ENCODE data around the gene COQ6. TPM values are rescaled to one million over a fixed set of nuclear protein-coding genes. Genes with fewer than 3 reads are reported as not detected.
"Not testable (repeated sequence)": the region's sequence is repeated elsewhere in the genome, so short reads cannot be mapped to it uniquely, and the experiment has no call there.

Gene COQ6
- total RNA-seq, 1 donor from 2014 or later, result 20.5 TPM

DNA sequence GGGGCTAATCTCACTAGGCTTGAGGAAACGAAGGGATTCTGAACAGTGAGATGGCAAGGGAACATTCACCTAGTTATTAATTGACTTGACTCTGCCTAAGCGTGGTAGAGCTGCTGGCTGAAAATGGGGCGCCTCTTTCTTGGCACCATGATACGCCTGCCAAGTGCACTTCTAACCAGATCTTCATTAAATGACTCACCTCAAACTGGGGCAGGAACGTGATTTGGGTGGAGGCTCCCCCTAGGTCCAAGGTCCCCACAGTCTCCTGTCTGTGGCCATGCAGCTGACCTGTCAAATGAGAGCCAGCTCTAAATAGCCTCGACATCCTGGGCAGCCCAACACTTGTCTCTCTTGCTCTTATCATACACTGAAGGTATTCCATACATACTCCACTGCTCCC lies 26.0 kb downstream of the COQ6 start:
- DNase-seq (ENCODE audit: extremely low read depth, low read depth, low spot score), result no peak

DNA sequence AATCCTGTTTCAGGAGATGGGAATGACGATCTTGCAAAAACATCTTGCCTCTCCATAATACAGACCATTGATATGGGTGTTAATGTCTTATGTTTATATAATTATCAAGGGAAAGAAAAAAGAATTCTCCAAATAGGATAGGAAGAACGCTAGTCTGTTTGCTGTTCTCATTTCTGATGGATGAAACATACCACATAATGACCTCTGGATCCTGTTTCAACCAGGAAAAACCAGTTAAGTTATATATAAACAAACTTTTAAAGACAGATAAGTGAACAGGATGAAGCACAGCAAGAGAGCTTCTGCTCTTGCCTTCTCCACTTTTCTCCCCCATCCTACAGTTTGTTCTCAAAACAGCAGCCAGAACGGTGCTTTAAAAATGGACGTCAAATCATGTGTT lies 27.8 kb downstream of the COQ6 start:
- DNase-seq (ENCODE audit: extremely low read depth, low read depth, low spot score), result no peak

DNA sequence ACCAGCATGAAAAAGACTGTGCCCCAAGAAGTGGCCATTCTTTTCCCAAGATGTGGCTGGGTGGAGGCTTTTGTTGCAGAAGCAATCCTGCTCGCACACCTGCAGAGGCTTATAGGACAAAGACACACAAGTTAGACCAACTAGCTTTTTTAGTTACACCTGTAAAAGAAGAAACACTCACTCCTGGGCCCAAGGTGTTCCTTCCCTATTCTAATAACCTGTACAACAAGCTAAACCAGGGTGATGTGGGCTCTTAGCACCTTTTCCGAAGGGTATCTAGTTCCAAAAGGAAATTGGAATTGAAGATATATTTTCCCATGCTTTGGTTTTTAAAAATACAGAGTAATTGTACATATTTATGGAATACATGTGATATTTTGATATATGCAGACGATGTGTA lies 38.0 kb downstream of the COQ6 start:
- no peak for DNase-seq (ENCODE audit: extremely low read depth, low read depth, low spot score)

DNA sequence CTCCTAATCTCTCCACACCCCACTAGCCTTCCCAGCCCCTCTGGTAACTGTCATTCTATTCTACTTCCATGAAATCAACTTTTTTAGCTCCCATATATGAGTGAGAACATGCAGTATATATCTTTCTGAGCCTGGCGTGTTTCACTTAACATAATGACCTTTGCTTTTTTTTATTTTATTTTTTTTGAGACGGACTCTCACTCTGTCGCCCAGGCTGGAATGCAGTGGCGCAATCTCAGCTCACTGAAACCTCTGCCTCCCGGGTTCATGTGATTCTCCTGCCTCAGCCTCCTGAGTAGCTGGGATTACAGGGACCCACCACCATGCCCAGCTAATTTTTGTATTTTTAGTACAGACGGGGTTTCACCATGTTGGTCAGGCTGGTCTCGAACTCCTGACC lies 38.6 kb downstream of the COQ6 start:
- not testable (repeated sequence) for DNase-seq (ENCODE audit: extremely low read depth, low read depth, low spot score)

DNA sequence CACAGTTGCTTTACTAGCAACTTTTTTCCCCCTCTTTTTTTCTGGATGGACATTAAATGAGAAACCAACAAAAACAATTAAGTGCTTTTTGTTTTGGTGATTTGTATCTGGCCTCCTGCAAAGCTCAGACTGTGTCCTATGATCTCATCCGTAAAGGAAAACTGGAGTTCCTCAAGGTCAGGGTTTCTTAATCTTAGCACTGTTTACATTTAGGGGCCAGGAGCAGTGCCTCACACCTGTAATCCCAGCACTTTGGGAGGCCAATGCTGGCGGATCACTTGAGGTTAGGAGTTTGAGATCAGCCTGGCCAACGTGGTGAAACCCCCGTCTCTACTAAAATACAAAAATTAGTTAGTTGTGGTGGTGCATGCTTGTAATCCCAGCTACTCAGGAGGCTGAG lies 41.0 kb downstream of the COQ6 start:
- no peak for DNase-seq (ENCODE audit: extremely low read depth, low read depth, low spot score)

DNA sequence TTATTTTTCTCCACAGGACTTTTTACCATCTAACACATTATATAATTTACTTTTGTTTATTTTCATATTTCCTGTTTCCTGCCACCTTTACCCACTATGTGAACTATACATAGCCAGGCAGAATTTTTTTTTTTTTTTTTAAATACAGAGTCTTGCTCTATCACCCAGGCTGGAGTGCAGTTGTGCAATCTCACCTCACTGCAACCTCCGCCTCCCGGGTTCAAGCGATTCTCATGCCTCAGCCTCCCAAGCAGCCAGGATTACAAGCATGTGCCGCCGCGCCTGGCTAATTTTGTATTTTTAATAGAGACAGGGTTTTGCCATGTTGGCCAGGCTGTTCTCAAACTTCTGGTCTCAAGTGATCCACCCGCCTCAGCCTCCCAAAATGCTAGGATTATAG lies 44.8 kb downstream of the COQ6 start:
- DNase-seq (ENCODE audit: extremely low read depth, low read depth, low spot score), result not testable (repeated sequence)

DNA sequence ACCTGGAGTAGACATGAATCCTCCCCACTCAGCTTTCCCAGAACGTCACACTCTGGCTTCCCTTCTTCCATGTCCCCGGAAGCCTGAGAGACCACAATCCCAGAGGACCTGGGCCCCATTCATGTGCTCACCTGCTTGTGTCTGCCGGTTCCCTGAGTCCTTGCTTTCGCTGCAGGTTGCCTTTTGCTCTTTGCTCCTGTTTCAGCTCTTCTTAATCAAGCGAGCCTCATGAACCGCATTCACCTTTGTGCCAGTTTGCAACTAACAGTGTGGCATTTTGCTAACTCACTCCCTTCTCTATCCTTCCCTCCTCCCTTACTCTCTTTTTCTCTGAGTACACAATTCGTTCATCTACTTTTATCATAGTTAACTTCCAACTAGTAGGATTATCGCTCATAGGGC lies 45.9 kb downstream of the COQ6 start:
- DNase-seq (ENCODE audit: extremely low read depth, low read depth, low spot score), result no peak

DNA sequence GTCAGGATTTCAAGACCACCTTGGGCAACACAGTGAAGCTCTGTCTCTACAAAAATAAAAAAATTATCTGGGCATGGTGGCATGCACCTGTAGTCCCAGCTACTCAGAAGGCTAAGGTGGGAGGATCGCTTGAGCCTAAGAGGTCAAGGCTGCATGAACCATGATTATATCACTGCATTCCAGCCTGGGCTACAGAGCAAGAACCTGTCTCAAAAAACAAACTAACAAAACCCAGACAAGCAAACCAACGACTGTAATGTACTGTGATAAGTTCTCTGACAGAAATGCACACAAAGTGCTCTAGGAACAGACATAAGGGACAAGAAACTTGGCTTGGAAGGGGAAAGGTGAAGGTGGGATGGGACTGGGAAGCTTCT lies 46.6 kb downstream of the COQ6 start:
- no peak for DNase-seq (ENCODE audit: extremely low read depth, low read depth, low spot score)

DNA sequence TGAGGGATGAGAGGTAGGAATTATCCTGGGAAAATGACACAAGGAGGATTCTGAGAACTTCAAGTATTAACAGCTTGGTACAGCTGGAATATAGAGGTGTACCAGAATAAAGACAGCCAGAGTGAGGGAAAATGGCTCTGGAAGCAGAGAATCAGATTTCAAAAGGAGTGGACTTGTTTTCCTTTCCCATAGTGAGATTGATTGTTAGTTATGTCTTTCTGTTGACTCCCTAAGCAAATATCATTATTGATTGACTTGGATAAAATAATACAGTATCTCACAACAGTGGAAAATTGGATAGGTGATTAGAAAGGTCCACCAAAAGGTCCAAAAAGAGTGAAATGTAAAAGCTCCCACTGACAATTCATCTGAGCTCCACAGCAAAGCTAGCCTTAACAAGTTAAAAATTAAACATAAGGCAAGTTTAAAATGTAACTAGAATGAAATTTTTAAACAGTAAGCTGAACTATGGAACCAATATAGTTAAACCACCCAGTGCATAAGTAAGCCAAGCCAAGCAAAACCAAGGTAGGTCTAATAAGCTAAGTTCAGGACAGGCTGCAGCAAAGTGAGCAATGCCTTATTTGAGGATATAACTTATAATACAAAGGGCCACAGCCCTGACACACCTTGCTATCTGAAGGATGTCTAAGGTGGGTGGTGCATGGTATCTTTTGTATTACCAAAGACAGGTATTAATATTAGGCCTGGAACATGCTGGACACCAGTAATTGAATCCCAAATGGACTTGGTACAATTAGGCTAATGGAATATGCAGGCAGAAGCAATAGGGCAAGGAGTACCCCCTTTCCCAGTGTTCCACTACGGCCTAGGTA lies 47.2 kb downstream of the COQ6 start:
- no peak for DNase-seq (ENCODE audit: extremely low read depth, low read depth, low spot score)

DNA sequence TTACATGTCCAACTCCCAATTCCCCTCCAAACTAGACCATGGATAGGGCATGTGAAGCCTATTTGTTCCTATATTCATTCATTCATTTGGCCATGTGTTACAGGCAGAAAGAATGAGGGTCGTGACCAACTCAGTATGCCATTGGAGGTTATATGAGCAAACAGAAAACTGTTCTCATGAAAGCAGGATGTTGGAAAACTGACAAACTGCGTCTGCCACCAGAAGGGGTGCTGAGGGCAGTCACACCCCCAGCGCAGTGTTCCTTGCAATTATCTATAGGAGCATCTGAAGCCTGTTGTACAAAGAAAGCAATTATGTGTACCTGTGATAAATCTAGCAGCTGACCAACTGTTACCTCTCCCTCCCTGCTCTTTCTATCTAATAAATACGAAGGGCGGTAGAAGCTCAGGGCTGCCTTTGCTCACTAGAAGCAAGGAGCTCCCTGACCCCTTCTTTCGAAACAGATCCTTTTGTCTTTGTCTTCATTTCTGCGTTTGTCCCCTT lies 47.9 kb downstream of the COQ6 start:
- DNase-seq (ENCODE audit: extremely low read depth, low read depth, low spot score), result no peak

DNA sequence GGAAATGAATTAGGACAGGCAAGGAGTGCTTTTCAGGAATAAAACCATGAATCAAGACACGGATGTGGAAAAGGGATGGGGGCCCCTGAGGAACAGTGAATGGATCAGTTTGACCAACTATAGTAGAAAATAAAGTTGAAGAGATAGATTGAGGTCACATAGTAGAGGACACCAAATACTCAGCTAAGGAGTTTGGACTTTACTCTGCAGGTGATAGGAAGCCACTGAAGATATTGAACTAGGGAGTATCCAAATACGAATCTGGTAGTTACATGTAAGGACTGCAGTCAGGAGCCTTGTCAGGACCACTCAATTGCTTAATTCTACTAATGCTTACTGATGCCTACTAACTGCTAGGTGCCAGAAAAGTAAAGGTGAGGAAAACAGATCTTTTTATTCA lies 48.6 kb downstream of the COQ6 start:
- no peak for DNase-seq (ENCODE audit: extremely low read depth, low read depth, low spot score)

DNA sequence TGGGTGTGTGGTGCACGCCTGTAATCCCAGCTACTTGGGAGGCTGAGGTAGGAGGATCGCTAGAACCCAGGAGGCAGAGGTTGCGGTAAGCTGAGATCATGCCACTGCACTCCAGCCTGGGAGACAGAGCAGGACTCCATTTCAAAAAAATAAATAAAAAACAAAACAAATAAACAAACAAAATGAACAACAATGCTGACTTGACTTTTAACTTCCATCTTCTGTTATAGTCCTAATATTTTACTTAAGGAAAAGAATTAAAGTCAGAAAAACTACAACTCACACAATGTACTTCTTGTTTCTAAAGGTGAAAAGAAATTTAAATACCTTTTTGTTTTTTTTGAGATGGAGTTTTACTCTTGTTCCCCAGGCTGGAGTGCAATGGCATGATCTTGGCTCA lies 55.6 kb downstream of the COQ6 start:
- not testable (repeated sequence) for DNase-seq (ENCODE audit: extremely low read depth, low read depth, low spot score)

DNA sequence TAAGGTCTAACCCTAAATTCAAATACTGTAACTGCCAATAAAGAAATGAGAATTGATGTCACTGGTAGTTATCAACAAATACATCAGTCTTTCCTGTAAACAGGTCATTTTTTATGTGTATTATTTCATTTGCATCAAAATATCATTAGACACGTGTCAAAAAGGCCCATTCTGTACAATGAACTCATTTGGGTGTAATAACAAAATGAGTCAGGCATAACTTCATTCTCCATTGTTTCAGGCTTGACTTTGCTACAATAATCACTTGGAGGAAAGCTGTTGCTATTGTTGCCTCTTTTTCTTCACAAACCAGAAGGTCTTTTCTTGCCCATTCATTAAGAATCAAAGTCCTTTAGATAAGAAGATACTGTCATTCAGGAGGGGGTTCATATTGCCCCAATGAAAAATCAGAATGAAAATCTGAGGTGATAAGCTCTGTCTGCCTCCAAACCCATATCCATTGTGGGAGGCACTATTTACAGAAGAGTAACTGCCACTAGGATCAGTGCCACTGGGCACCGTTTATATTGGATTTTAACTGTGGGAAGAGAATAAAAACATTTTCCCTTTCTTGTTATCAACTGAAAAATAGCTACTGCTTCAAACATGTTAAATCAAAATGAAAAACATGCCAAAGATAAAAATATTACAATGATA lies 58.9 kb downstream of the COQ6 start:
- DNase-seq (ENCODE audit: extremely low read depth, low read depth, low spot score), result no peak

Other genes starting within 250 kb of the COQ6 start
- 38.5 and 44.9 TPM in 2 replicates for gene PNMA1, start 235.9 kb upstream of the COQ6 start, total RNA-seq
- 1.9 and 2.8 TPM in 2 replicates for gene PTGR2, start 98.5 kb upstream of the COQ6 start, total RNA-seq
- gene ZNF410, start 63.4 kb upstream of the COQ6 start, total RNA-seq, result 34.5 and 36.5 TPM in 2 replicates
- gene FAM161B, start 208 bp upstream of the COQ6 start, total RNA-seq, result 4.3 and 4.8 TPM in 2 replicates
- gene ENTPD5, start 69.0 kb downstream of the COQ6 start, total RNA-seq, result 9.3 and 10.9 TPM in 2 replicates
- gene BBOF1, start 69.0 kb downstream of the COQ6 start, total RNA-seq, result 0.92 and 2.2 TPM in 2 replicates
- 7.2 and 9.9 TPM in 2 replicates for gene ALDH6A1, start 134.2 kb downstream of the COQ6 start, total RNA-seq
- gene LIN52, start 134.7 kb downstream of the COQ6 start, total RNA-seq, result 5.0 and 11.7 TPM in 2 replicates